Measurements from ENCODE around the gene LTB4R2. TPM values are rescaled to one million over a fixed set of nuclear protein-coding genes. Genes with fewer than 3 reads are reported as not detected.
A peak's percentile ranks its signal among the peaks of the same experiment; 100 is the strongest.

The LTB4R2 gene
- total and polyA plus RNA-seq, 2 of the 8 experiments (the other 6 are each of a cell fraction or from before 2014, with no cell fraction given): 5.3 to 6.7 TPM

GRCh38 chr14:24323341-24323740, 13.4 kb downstream of the LTB4R2 start:
- no peak overlapping the region for H2AK5ac ChIP-seq (ENCODE audit: low read depth, low read length)
- no peaks in the 10 kb centered on the region for H3K79me1 ChIP-seq (ENCODE audit: low read depth, low read length)
- H3K79me2 ChIP-seq (ENCODE audit: control insufficient read depth in 1 of 2, insufficient read depth in 2 of 2, low read length in 2 of 2): no peaks in the 10 kb centered on the region
- 0 out of 2 replicates have a peak overlapping the region, but pooled peaks have one; percentile 17 for H2BK12ac ChIP-seq (ENCODE audit: low read depth, low read length)
- H3K4me2 ChIP-seq (ENCODE audit: insufficient read depth in 1 of 2, low read depth in 2 of 2, low read length in 2 of 2): no peak overlapping the region
- H3K14ac ChIP-seq (ENCODE audit: insufficient read length): no peak overlapping the region
- no peaks in the 10 kb centered on the region for H3K9me3 ChIP-seq (ENCODE audit: insufficient read depth in 2 of 2, low read depth in 1 of 2, low read length in 1 of 2)
- H4K5ac ChIP-seq (ENCODE audit: insufficient read length, low read depth, low read length): no peak overlapping the region
- no peaks in the 10 kb centered on the region for H3K4me1 ChIP-seq (replicated peaks in 1 of 4; ENCODE audit: control insufficient read depth in 3 of 4, insufficient read depth in 4 of 4, low read length in 3 of 4)
- no peak overlapping the region for H2BK120ac ChIP-seq (replicated peaks; ENCODE audit: low read depth, low read length)
- peaks cover 0 to 30% (median 17%) of the 10 kb centered on the region in 4 experiments; a peak in 6 of 7 replicates for H3K27me3 ChIP-seq (replicated peaks in 1 of 4; ENCODE audit: control insufficient read depth in 3 of 4, extremely low read depth in 1 of 4, insufficient read depth in 3 of 4, low read length in 3 of 4)
- TF ChIP-seq ATF3 (IDR thresholded peaks at IDR 0.05; ENCODE audit: insufficient read depth, low read depth, low read length): no peak
- no peak for TF ChIP-seq SP1 (IDR thresholded peaks at IDR 0.05; ENCODE audit: low read depth, low read length)
- no peak for TF ChIP-seq MAX (IDR thresholded peaks at IDR 0.05)
- TF ChIP-seq SRF (IDR thresholded peaks at IDR 0.05; ENCODE audit: low read depth, low read length): no peak
- TF ChIP-seq CEBPB (IDR thresholded peaks at IDR 0.05; ENCODE audit: low read depth, low read length): no peak
- TF ChIP-seq ATF2 (IDR thresholded peaks at IDR 0.05; ENCODE audit: low read length): no peak
- TF ChIP-seq POLR2A (IDR thresholded peaks at IDR 0.05; ENCODE audit: control extremely low read depth in 1 of 2, low read depth in 2 of 2, low read length in 2 of 2): no peak
- no peak for TF ChIP-seq NRF1 (IDR thresholded peaks at IDR 0.05; ENCODE audit: low read depth, low read length)
- no peak for TF ChIP-seq YY1 (IDR thresholded peaks at IDR 0.05; ENCODE audit: low read depth, low read length)
- H3K56ac ChIP-seq (replicated peaks; ENCODE audit: insufficient read length, low read depth, low read length): no peak overlapping the region
- H2BK15ac ChIP-seq (ENCODE audit: low read length): no peak overlapping the region
- H3K4ac ChIP-seq (replicated peaks; ENCODE audit: insufficient read length, low read depth, low read length): no peak overlapping the region
- H2AFZ ChIP-seq (ENCODE audit: low read length): no peak overlapping the region
- no peak overlapping the region for H3K23ac ChIP-seq (ENCODE audit: insufficient read length)
- no peaks in the 10 kb centered on the region for H3K36me3 ChIP-seq (ENCODE audit: control insufficient read depth in 2 of 4, insufficient read depth in 4 of 4, low read length in 3 of 4)
- no peak overlapping the region for H3K27ac ChIP-seq (ENCODE audit: low read depth, low read length)
- DNase-seq (ENCODE audit: low read depth in 1 of 2, low spot score in 2 of 2): no peak
- H3K9ac ChIP-seq (replicated peaks in 1 of 4; ENCODE audit: extremely low read depth in 1 of 4, low read depth in 3 of 4, low read length in 3 of 4): no peak overlapping the region
- H2BK5ac ChIP-seq (ENCODE audit: low read depth, low read length): no peak overlapping the region
- FAIRE-seq: no peak
- no peaks in the 10 kb centered on the region for H4K20me1 ChIP-seq (replicated peaks in 1 of 2; ENCODE audit: control insufficient read depth in 1 of 2, insufficient read depth in 2 of 2, low read length in 2 of 2)
- H3K4me3 ChIP-seq (ENCODE audit: extremely low read depth in 1 of 4, insufficient read depth in 2 of 4, low read depth in 3 of 4, low read length in 4 of 4): no peak overlapping the region
- no peak overlapping the region for H2BK20ac ChIP-seq (ENCODE audit: low read length)
- CTCF ChIA-PET (ENCODE audit: partially characterized antibody): interaction anchor here (1.1 to 27.8 kb wide), 8 partner anchors 9 to 104 kb away, joined by 3 to 664 read pairs (median 5); partner anchors contain the start of genes CBLN3, CIDEB, KHNYN and TINF2
- WGBS, 2 experiments (ENCODE audit: extremely low coverage in 1 of 2, insufficient coverage in 1 of 2, insufficient read length in 1 of 2, insufficient replicate concordance in 2 of 2, low coverage in 1 of 2, low lambda C conversion rate in 2 of 2, missing lambda C conversion rate in 1 of 2): 73% methylated on average over 3 of the region's 3 CpGs; no CpG with 5 or more reads in 1 of the 2 experiments
- no peak overlapping the region for H3K18ac ChIP-seq (ENCODE audit: extremely low read depth, low read length)
- POLR2A ChIA-PET (ENCODE audit: partially characterized antibody): interaction anchor here (0.6 to 1.1 kb wide), 2 partner anchors 12 to 85 kb away, joined by 3 read pairs; partner anchors contain the start of gene ADCY4
- H4K8ac ChIP-seq (ENCODE audit: extremely low read depth, insufficient read depth, low read length): no peak overlapping the region
- no peaks in the 10 kb centered on the region; the same call in 1 of the 2 replicates for H3K23me2 ChIP-seq (ENCODE audit: low read depth, low read length)
- no peak overlapping the region for H4K91ac ChIP-seq (replicated peaks; ENCODE audit: insufficient read length, low read length)
